GM12874 (cell line): ENCODE data around the gene KCNIP1.

Experiments used
- CTCF ChIP-seq: IDR thresholded peaks from 2 replicates; pipeline ENCODE4 v1.5.1; 2011; ENCODE audit warnings: low read depth, mild to moderate bottlenecking, control low read depth, low read length, moderate library complexity; ENCODE audit not compliant: insufficient read depth

The KCNIP1 gene

GRCh38 chr5:170785416-170785815, 281.6 kb downstream of the KCNIP1 start:
- TF ChIP-seq CTCF: no peak
